ENCODE data around the gene C22orf31.

C22orf31 gene

DNA sequence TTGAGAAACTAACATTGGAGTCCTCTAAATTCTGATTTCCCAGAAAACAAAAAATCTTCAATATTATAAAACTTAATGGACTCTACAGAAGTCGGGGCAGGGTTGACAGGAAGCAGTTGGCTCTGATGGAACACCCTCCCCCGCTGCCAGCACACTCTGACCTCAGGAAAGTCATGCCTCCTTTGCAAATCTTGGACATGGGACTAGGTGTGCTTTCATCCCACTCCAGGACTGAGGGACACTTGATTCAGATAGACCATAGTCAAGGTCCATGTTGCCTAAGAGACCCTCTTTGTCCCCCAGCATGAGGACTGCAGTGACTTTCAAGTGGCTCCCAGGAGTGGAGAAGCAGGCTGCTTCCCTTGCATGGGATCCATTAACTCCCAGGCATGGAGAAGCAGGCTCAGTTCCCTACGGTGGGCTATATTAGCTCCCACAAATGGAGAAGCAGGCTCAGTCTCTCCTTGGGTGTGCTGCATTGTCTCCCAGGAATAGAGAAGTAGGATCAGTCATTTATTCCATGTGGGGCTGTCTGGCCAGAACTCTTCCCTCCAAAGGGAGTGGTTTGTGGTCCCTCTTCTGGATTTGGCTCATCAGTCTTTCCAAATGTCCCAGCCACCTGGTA is 38.3 kb downstream of the C22orf31 start:
- DNase-seq: no peak

DNA sequence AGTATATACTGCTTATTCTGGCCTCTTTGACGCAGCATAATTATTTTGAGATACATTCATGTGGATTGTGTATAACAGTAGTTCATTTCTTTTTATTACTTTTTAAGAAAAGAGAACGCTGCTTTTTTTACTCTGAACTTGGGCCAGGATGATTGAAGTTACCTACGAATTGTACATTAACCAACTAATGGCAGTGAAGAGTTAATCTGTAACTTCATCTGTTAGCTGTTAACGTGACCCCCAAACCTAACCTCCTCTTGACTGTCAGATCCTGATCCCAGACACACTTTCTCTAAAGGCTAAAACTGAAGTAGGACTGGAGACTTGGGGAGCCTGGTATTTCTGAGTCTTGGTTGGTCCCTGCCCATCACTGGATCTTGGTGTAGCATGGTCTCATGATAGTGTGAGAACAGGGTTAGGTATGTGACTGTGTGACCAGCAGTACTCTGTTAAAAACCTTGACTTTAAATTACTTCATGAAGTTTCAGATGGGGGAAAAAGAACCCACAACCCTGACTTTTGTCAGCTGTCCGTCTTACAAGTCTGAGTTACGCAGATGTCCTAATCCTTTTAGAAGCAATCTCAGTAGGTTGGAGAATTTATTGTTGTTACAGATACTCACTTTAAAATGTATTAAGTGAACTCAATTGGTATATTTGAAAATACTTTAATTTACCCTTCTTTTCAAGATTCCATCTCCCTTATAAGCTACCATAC is 39.4 kb downstream of the C22orf31 start:
- no peak for DNase-seq

DNA sequence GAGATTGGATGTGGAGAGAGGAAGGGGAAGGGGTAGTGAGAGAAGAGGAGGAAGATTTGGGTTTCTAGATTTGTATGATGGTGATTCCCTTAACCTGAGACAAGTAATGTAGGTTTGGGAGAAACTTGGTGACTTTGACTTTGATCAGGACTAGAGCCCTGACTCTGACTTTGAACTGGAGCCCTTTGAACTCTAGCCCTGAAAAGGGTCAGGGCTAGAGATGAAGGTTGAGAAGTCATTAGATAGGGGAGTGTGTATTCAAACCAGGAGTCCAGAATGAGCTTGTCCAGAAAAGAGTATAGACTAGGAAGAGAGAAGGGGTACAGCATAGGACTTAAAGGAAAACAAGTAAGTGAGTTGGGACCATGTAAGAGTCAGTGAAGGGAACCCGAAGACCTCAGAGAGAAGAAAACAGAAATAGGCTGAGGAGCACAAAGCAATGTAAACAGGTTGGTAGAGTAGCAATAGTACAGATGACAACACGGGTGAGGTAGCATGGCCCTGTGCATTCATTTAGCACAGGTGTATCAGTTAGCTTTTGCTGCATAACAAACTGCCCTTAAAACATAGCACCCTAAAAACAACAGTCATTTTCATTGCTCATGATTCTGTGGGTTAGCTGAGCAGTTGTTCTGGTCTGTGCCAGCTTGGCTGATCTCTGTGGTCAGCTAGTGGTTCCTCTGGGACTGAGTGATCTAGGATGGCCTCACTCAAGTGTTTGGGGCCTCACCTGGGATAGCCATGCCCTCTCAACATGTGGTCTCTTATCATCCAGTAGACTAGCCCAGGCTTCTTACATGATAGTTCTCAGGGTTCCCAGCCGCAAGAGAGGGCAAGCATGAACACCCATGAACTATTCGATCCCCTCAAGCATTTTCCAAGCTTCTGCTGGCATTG is 43.1 kb downstream of the C22orf31 start:
- no peak for DNase-seq

DNA sequence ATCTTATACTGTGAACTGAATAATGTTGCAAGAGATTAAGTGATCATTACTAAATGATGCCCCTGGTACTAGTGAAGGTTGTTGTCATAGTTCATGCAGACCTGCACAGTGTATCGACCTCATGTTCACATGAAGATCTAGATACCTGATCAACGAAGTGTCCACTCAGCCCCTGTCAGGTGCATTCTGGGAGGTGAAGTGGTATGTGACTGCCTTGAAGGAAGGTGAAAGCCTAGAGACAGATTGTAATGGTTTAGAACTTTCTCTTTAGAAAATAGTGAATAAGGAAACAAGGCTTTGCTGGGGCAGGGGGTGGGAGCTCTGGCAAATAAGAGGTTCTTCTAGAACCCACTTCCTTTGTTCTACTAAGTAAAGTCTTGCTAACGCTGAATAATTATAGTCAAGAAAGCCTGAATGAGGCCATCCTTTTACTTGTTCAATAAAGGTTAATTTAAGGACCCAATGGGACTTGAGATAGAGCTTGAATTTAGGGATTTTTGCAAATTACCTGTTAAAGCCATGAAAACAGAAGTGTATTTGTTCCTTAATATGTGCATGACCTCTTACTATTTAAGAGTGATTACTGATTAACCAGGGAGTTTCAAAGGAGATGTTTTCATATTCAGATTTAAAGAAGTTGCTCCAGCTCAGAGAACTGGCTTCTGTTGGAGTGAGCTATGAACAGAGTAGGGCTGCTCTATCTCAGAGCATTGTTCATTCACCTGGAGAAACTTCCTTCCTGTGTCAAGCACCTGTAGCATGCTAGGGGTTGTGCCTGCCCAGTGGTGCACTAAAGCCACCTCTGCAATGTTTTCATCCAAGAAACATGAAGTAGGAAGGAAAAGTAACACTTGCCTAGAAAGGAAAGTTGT is 45.3 kb downstream of the C22orf31 start:
- DNase-seq: no peak

DNA sequence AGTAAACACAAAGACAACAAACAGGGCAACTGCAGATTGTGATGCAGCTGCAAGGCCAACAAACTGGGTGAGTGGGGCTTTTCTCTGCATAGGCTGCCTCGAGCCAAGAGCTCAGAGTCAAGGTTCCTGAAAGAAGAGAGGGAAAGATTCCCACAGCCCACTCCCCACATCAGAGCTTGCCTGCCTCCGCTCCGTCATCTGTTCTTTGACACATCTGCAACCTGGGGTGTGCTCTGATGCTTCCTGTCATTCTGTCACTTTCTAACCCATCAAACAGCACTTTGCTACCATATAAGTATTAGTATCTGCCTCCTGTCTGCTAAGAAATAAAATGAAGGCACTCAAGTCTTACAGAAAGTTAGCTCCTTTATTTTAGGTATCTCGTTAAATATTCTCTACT is 46.9 kb downstream of the C22orf31 start:
- DNase-seq: no peak

DNA sequence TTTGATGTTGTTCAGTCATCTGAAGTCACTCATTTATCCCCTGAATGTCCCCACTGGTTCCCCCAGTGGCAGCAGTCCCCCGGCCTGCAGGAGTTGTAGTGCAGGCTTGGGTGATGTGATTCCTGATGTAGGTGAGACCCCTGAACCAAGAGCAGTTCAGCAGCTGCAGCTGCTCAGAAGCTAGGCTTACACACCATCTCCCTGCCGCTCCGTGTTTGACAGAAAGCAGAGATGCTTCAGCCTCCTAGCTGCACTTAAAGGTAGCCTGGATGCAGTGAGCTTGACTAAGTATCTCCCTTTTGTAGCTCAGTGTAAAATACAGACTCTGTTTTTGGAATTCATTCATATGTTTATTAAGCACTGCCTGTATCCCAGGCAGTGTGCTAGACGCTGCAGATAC is 47.3 kb downstream of the C22orf31 start:
- no peak for DNase-seq

DNA sequence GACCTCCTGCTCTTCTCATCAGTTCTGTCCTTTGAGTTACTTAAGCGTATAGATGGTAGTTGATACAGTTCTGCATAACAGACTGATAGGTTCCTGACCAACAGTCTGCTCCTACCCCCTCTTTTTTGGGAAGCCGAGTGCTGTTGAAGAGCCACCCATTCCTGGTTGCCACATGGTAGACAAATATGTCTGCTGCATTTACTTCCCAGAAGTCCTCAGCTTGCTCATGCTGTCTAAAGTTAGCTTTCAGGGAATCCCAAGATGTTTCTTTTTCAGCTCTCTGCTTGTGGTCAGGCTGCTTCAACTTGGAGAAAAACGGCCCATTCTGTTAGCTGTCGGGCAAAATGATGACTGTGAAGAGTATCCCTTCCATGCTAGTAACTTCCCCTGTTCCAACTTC is 48.7 kb downstream of the C22orf31 start:
- DNase-seq: no peak

DNA sequence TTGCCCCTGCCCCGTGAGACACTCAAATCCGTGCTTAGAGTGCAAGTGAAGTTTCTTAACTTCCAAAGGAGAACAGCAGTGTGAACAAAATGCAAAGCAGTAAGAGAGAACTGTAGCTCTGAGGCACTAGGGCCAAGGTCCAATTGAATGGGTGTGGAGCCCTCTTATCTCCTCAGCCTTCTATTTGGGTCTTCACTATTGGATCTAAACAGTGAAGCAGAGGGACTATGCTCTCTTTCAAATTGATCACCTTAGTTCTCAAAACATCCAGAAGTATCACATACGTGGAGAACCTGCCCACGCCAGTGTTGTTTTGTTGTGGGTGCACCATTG is 49.6 kb downstream of the C22orf31 start:
- no peak for DNase-seq

DNA sequence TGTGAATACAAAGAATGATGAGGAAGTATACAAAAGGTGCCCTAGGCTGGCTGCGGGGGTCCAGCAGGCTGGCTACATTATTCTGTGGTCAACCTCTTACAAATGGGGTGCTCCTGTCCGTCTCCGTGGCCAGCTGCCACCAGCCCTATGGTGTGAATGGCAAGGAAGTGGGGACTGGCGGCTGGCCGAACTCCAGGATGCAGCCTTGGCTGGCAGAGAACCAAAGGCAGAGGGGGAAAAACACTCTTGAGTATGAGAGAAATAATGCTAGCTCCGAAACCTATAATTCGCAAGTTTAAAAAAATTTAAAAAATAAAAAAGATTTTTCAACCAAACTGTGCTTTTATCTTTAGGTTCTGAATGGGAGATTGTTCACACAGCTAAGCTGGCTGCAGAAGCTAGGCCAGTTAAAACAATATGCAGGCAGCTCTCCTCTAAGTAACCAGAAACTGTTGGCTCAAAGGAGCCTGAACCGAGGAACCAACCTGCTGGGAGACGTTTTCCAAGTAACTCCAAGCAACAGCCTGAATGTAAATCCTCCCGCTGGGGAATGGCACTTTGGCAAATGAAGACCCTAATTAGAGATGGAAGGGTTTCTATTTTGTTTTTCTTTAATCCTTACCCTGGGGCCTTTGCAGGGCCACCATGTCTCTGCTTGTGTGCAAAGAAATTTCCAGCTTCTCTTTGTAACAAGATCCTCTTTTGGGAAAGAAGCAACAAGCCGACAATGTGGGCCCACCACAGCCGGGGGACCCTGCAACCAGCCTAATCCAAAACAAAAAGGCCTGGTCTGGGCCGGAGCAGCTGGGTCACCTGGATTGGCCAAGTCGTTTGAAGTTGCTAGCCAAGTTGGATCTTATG is 50.2 kb downstream of the C22orf31 start:
- no peak for DNase-seq

DNA sequence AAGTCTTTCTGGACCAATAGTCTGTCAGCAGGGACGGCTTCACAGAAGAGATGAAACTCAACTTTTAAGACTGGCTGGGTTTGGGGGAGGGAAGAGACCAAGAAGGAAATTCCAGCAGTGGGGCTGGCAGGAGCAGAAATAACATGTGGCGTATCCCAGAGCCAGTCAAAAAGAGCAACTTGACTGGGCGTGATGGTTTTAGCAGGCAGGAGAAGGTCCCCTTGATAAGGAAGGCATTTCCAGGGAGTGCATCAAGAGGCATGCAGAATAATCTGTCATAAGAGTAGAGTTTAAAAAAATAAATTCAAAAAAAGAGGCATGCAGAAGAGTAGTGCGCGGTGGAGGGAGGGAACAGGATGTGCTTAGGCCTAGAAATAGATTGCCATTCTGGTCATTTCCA is 52.5 kb downstream of the C22orf31 start:
- DNase-seq: no peak
